T1000 (cell line): ENCODE data around the gene MTF1.
A peak's percentile ranks its signal among the peaks of the same experiment; 100 is the strongest.
"Not testable (repeated sequence)": the region's sequence is repeated elsewhere in the genome, so short reads cannot be mapped to it uniquely, and the experiment has no call there.

Source experiments
- DNase-seq: peaks from one replicate; lab custom pipeline; 2025; ENCODE audit warnings: mixed read lengths; lab: John Stamatoyannopoulos, UW

MTF1 gene

GRCh38 chr1:37859507-37860345 lies at the start of gene MTF1:
Gene MTF1, minus strand, starts transcription at chr1:37859592. Its CDS starts 1,934 bp downstream, at chr1:37857658.
- DNase-seq = peak; percentile 89

GRCh38 chr1:37908531-37908930 lies 49.1 kb upstream of the MTF1 start:
- DNase-seq = not testable (repeated sequence)

- not testable (repeated sequence) for DNase-seq
These were observed 48.2 kb upstream of the MTF1 start for GRCh38 chr1:37907416-37908125.

GRCh38 chr1:37906591-37906990 lies 47.2 kb upstream of the MTF1 start:
- not testable (repeated sequence) for DNase-seq

GRCh38 chr1:37905727-37906126 lies 46.3 kb upstream of the MTF1 start:
- no peak for DNase-seq

GRCh38 chr1:37903921-37904320 lies 44.5 kb upstream of the MTF1 start:
- not testable (repeated sequence) for DNase-seq

GRCh38 chr1:37902983-37903382 lies 43.6 kb upstream of the MTF1 start:
- no peak for DNase-seq

- no peak for DNase-seq
These were observed 42.5 kb upstream of the MTF1 start for GRCh38 chr1:37901893-37902225.

- DNase-seq = no peak
These were observed 42.0 kb upstream of the MTF1 start for GRCh38 chr1:37901191-37901892.

GRCh38 chr1:37897563-37897962 lies 38.2 kb upstream of the MTF1 start:
- not testable (repeated sequence) for DNase-seq

GRCh38 chr1:37893673-37894072 lies 34.3 kb upstream of the MTF1 start:
- no peak for DNase-seq

- no peak for DNase-seq
These were observed 33.0 kb upstream of the MTF1 start for GRCh38 chr1:37892151-37893047.

GRCh38 chr1:37890378-37891014 lies 31.1 kb upstream of the MTF1 start:
- DNase-seq = no peak

GRCh38 chr1:37888022-37888700 lies 28.8 kb upstream of the MTF1 start:
- no peak for DNase-seq

GRCh38 chr1:37884145-37884544 lies 24.8 kb upstream of the MTF1 start:
- DNase-seq = no peak

- no peak for DNase-seq
These were observed 24.3 kb upstream of the MTF1 start for GRCh38 chr1:37883671-37884070.

- no peak for DNase-seq
These were observed 20.5 kb upstream of the MTF1 start for GRCh38 chr1:37879865-37880264.

GRCh38 chr1:37878071-37878470 lies 18.7 kb upstream of the MTF1 start:
- DNase-seq = no peak

- no peak for DNase-seq
These were observed 16.4 kb upstream of the MTF1 start for GRCh38 chr1:37875833-37876232.

GRCh38 chr1:37872692-37873091 lies 13.3 kb upstream of the MTF1 start:
- no peak for DNase-seq

GRCh38 chr1:37868466-37868865 lies 9.1 kb upstream of the MTF1 start:
- no peak for DNase-seq
